OCI-LY7 (cell line): Measurements from ENCODE around the gene WNT3A. TPM values are rescaled to one million over a fixed set of nuclear protein-coding genes. Genes with fewer than 3 reads are reported as not detected.

Source experiments
- BruUV-seq: library from RNA; stranded (reverse); fragments of 400-500 nt; replicated peaks from 2 replicates; lab custom pipeline; 2021; lab: Mats Ljungman, UMichigan
- CTCF ChIA-PET: fragments of 300-600 bp; sonication (Branson Sonifier 250); formaldehyde crosslinking; loops from one replicate; lab custom pipeline; 2022; ENCODE audit warnings: antibody characterized with exemption; ENCODE audit not compliant: unreplicated experiment; lab: Charles Lee
- POLR2A ChIA-PET: fragments of 300-600 bp; sonication (Branson Sonifier 250); formaldehyde crosslinking; loops from one replicate; lab custom pipeline; 2022; ENCODE audit warnings: antibody characterized with exemption; lab: Charles Lee
- DNase-seq: peaks from one replicate; pipeline ENCODE4 v3.0.0-alpha.2; 2015; ENCODE audit warnings: low spot score
- H2AFZ ChIP-seq: fragments of 200-600 bp; sonication (generic), shearing (Covaris generic); 2 replicates; pipeline ENCODE4 v1.6.1; 2014; ENCODE audit warnings: mild to moderate bottlenecking, antibody characterized with exemption, low read length, moderate library complexity
- H3K27ac ChIP-seq: fragments of 200-600 bp; sonication (generic); 2 replicates; pipeline ENCODE4 v1.5.1; 2014; ENCODE audit warnings: mixed run types, low read depth, mild to moderate bottlenecking, moderate library complexity, low read length, inconsistent platforms; ENCODE audit not compliant: poor library complexity, severe bottlenecking
- H3K36me3 ChIP-seq: fragments of 200-600 bp; sonication (generic); 2 replicates; pipeline ENCODE4 v1.6.1; 2014; ENCODE audit warnings: mild to moderate bottlenecking, antibody characterized with exemption, low read length, moderate library complexity, mixed read lengths; ENCODE audit not compliant: insufficient read depth
- H3K4me1 ChIP-seq: fragments of 200-600 bp; sonication (generic); 2 replicates; pipeline ENCODE4 v1.5.1; 2014; ENCODE audit warnings: mild to moderate bottlenecking, low read length; ENCODE audit not compliant: insufficient read depth, poor library complexity, severe bottlenecking
- H3K4me2 ChIP-seq: fragments of 200-600 bp; sonication (generic); 2 replicates; pipeline ENCODE4 v1.6.1; 2014; ENCODE audit warnings: mild to moderate bottlenecking, low read length
- H3K4me3 ChIP-seq: fragments of 200-600 bp; sonication (generic); 2 replicates; pipeline ENCODE4 v1.5.1; 2014; ENCODE audit warnings: mild to moderate bottlenecking, low read depth, low read length; ENCODE audit not compliant: poor library complexity, severe bottlenecking
- H3K79me2 ChIP-seq: fragments of 200-600 bp; sonication (generic); 2 replicates; pipeline ENCODE4 v1.6.1; 2016; ENCODE audit warnings: low read depth, mild to moderate bottlenecking, low read length, moderate library complexity, mixed read lengths; ENCODE audit not compliant: insufficient read depth
- H3K9me2 ChIP-seq: fragments of 200-600 bp; sonication (generic); 2 replicates; pipeline ENCODE4 v1.6.1; 2016; ENCODE audit warnings: mild to moderate bottlenecking, low read length, mixed read lengths; ENCODE audit not compliant: insufficient read depth
- H3K9me3 ChIP-seq: fragments of 200-600 bp; sonication (generic); 2 replicates; pipeline ENCODE4 v1.6.1; 2014; ENCODE audit warnings: mild to moderate bottlenecking, mixed run types, low read length, mixed read lengths
- H4K20me1 ChIP-seq: fragments of 200-600 bp; sonication (generic); 2 replicates; pipeline ENCODE4 v1.6.1; 2014; ENCODE audit warnings: mild to moderate bottlenecking, antibody characterized with exemption, low read length, moderate library complexity, mixed read lengths; ENCODE audit not compliant: insufficient read depth
- CTCF ChIP-seq: fragments of 200-600 bp; sonication (generic); conservative IDR thresholded peaks from 2 replicates; pipeline ENCODE4 v1.5.1; 2014; ENCODE audit warnings: mild to moderate bottlenecking, antibody characterized with exemption, low read length, moderate library complexity, mixed read lengths
- EZH2phosphoT487 ChIP-seq: fragments of 200-600 bp; sonication (generic); IDR thresholded peaks from 2 replicates; pipeline ENCODE4 v1.6.1; 2018; ENCODE audit warnings: low read depth, borderline replicate concordance, mild to moderate bottlenecking, mixed run types, antibody characterized with exemption, low read length, moderate library complexity, mixed read lengths
- intact Hi-C: fragments of 100-400 bp; cut with micrococcal nuclease; formaldehyde crosslinking; loops from one replicate; pipeline ENCODE4 v1.10.0; 2022; ENCODE audit not compliant: unreplicated experiment
- total RNA-seq, 2 experiments: library from RNA; depleted of rRNA in 1 of 2; stranded (reverse); fragments of >200 nt in 1 of 2; shearing (Covaris generic) in 1 of 2; gene quantifications; 2 replicates each; pipeline ENCODE4 v1.2.3, GENCODE V29; 2014 to 2022

The WNT3A gene
- total RNA-seq, 2 experiments from 2014 or later, result not detected

GRCh38 chr1:228000416-228000815 lies 6.4 kb upstream of the WNT3A start:
- H3K9me2 ChIP-seq, result no peaks in the 10 kb centered on the region
- no peak overlapping the region for H2AFZ ChIP-seq
- no TSS peak for BruUV-seq
- ChIA-PET POLR2A (no interaction called here), CTCF (no interaction called here)
- TF ChIP-seq EZH2phosphoT487, result no peak
- TF ChIP-seq CTCF, result no peak
- H3K27ac ChIP-seq, result no peak overlapping the region
- H3K4me2 ChIP-seq, result no peak overlapping the region
- H3K4me1 ChIP-seq, result no peaks in the 10 kb centered on the region
- intact Hi-C loops, result no loop called here
- DNase-seq, result no peak
- H3K79me2 ChIP-seq, result no peaks in the 10 kb centered on the region
- no peaks in the 10 kb centered on the region for H3K36me3 ChIP-seq
- H3K9me3 ChIP-seq, result 0 out of 2 replicates have a peak, but pooled peaks cover 9% of the 10 kb centered on the region
- H3K4me3 ChIP-seq, result no peak overlapping the region
- H4K20me1 ChIP-seq, result no peaks in the 10 kb centered on the region

- H3K4me2 ChIP-seq, result no peak overlapping the region
- no TSS peak for BruUV-seq
- TF ChIP-seq EZH2phosphoT487 (no peak), CTCF (no peak)
- H3K27ac ChIP-seq, result no peak overlapping the region
- CTCF ChIA-PET, result no interaction called here
- H3K4me3 ChIP-seq, result no peak overlapping the region
- POLR2A ChIA-PET, result no interaction called here
- intact Hi-C loops, result no loop called here
- H2AFZ ChIP-seq, result no peak overlapping the region
- DNase-seq, result no peak
- no peaks in the 10 kb centered on the region for H3K36me3 ChIP-seq
- no peaks in the 10 kb centered on the region for H4K20me1 ChIP-seq
- H3K9me3 ChIP-seq, result 0 out of 2 replicates have a peak, but pooled peaks cover 9% of the 10 kb centered on the region
- H3K9me2 ChIP-seq, result no peaks in the 10 kb centered on the region
- H3K79me2 ChIP-seq, result no peaks in the 10 kb centered on the region
- no peaks in the 10 kb centered on the region for H3K4me1 ChIP-seq
These were observed 5.8 kb upstream of the WNT3A start for GRCh38 chr1:228000836-228001563.
